ENCODE measurements around the gene SYNGR3. TPM values are rescaled to one million over a fixed set of nuclear protein-coding genes. Genes with fewer than 3 reads are reported as not detected.

The SYNGR3 gene
- total and polyA plus RNA-seq, 2 of the 13 experiments (the other 11 are each of a cell fraction or from before 2014, with no cell fraction given): 0.97 to 5.7 TPM

DNA sequence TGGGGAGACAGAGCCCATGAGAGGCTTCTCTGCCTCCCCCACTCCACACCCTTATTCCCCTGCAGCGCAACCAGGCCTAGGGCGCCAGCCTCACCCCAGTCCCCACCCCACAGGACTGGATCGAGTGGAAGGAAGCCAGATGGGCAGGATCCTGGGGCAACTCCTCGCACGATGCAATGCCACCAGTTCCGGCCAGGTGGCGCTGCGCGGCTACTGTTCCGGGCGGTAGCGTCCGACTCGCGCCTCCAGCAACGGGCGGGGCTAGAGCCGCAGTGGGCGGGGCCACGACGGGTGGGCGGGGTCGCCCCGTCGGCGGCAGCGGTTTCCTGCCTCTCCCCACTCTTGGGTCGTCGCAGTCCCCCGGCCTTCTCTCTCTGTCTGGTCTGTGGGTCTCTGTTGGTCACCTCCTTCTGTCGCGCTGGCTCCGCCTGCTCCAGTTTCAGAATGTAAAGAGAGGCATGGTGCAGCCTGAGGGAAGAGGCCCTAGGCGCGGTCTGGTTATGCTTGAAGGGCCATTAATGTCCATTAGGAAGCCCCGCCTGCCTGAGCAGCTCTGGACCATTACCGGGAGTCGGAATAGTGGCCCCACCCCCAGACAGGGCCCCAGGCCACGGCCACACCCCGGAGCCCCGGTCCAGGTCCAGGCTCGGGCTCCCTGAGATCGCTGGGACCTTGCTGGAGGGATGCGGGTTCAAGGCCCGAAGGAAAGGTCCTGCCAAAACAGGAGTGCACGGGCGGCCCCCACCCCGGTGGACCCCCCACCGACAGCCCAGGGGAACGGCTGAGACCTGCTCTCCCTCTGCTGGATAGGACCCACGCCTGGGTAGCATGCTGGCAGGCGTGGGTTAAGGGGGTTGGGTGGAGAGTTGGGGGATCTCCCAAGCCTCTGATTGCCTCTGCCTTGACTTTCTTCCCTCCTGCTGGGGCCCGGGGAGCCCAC, 33.6 kb downstream of the SYNGR3 start (continued):
- no peak for TF ChIP-seq HIC2 (CRISPR knock-in tag; IDR thresholded peaks at IDR 0.05; ENCODE audit: low read depth)
- no peak for TF ChIP-seq SNAPC2 (CRISPR knock-in tag; IDR thresholded peaks at IDR 0.05)
- no peak for TF ChIP-seq EP300 (IDR thresholded peaks at IDR 0.05; ENCODE audit: low read depth in 2 of 2, low read length in 2 of 2)
- no peak for TF ChIP-seq EP300 (CRISPR knock-in tag; IDR thresholded peaks at IDR 0.05; ENCODE audit: borderline replicate concordance)
- no peak; the same call in 1 of the 2 replicates for TF ChIP-seq ZNF124 (CRISPR knock-in tag; IDR thresholded peaks at IDR 0.05)
- TF ChIP-seq PITX1 (CRISPR knock-in tag; IDR thresholded peaks at IDR 0.05): no peak; the same call in 1 of the 2 replicates
- no peak for TF ChIP-seq ZMAT5 (CRISPR knock-in tag; IDR thresholded peaks at IDR 0.05; ENCODE audit: borderline replicate concordance, low read depth)
- TF ChIP-seq ELF1 (CRISPR knock-in tag; IDR thresholded peaks at IDR 0.05): peak; percentile 59; the same call in 1 of the 2 replicates
- 0 out of 2 replicates have a peak, but pooled peaks have one; percentile 17 for TF ChIP-seq ZNF331 (CRISPR knock-in tag; IDR thresholded peaks at IDR 0.05)
- no peak for TF ChIP-seq TAF15 (IDR thresholded peaks at IDR 0.05; ENCODE audit: low read depth, low read length, poor library complexity, severe bottlenecking)
- TF ChIP-seq RXRA (CRISPR knock-in tag; IDR thresholded peaks at IDR 0.05): peak; percentile 55; the same call in 1 of the 2 replicates
- no peak for TF ChIP-seq RELA (CRISPR knock-in tag; IDR thresholded peaks at IDR 0.05)
- TF ChIP-seq USF2 (IDR thresholded peaks at IDR 0.05; ENCODE audit: low read depth, low read length): no peak
- TF ChIP-seq USF2 (CRISPR knock-in tag; IDR thresholded peaks at IDR 0.05; ENCODE audit: borderline replicate concordance): no peak
- no peak for TF ChIP-seq HMGA1 (CRISPR knock-in tag; conservative IDR thresholded peaks at IDR 0.05)
- TF ChIP-seq SP1 (IDR thresholded peaks at IDR 0.05): no peak
- TF ChIP-seq SP1 (CRISPR knock-in tag; IDR thresholded peaks at IDR 0.05): peak; percentile 92
- no peak for TF ChIP-seq ZNF24 (IDR thresholded peaks at IDR 0.05)
- TF ChIP-seq FOXO4 (CRISPR knock-in tag; conservative IDR thresholded peaks at IDR 0.05): no peak
- TF ChIP-seq GFI1 (CRISPR knock-in tag; IDR thresholded peaks at IDR 0.05; ENCODE audit: borderline replicate concordance): no peak
- TF ChIP-seq RNF2 (conservative IDR thresholded peaks at IDR 0.05; ENCODE audit: low read depth): no peak

Measured in HepG2 (cell line).